HG02885 (cell line): ENCODE results near the gene DPCD.
"Not testable (repeated sequence)": the region's sequence is repeated elsewhere in the genome, so short reads cannot be mapped to it uniquely, and the experiment has no call there.

Source experiments
- ATAC-seq: cut with Tn5 transposase; IDR thresholded peaks from one replicate; pipeline ENCODE4 v1.9.1; 2021; ENCODE audit warnings: mild to moderate bottlenecking; ENCODE audit not compliant: unreplicated experiment, poor library complexity

Gene DPCD

GRCh38 chr10:101579516-101579870, 8.6 kb upstream of the DPCD start:
- ATAC-seq = no peak

- no peak for ATAC-seq
These were observed 7.4 kb upstream of the DPCD start for GRCh38 chr10:101580486-101581399.

- no peak for ATAC-seq
These were observed 2.3 kb upstream of the DPCD start for GRCh38 chr10:101585841-101586240.

GRCh38 chr10:101588879-101589278, 758 bp downstream of the DPCD start:
- ATAC-seq = no peak

- ATAC-seq = not testable (repeated sequence)
These were observed 5.2 kb downstream of the DPCD start for GRCh38 chr10:101593331-101593730.

GRCh38 chr10:101595591-101596433, 7.7 kb downstream of the DPCD start:
- no peak for ATAC-seq

- no peak for ATAC-seq
These were observed 9.2 kb downstream of the DPCD start for GRCh38 chr10:101597091-101597900.

- no peak for ATAC-seq
These were observed 13.4 kb downstream of the DPCD start for GRCh38 chr10:101601541-101601940.

GRCh38 chr10:101602761-101603398, 14.8 kb downstream of the DPCD start:
- ATAC-seq = peak; percentile 59

- no peak for ATAC-seq
These were observed 19.0 kb downstream of the DPCD start for GRCh38 chr10:101607124-101607523.

- no peak for ATAC-seq
These were observed 21.4 kb downstream of the DPCD start for GRCh38 chr10:101609481-101609880.

GRCh38 chr10:101611096-101611905, 23.2 kb downstream of the DPCD start:
- no peak for ATAC-seq

GRCh38 chr10:101612086-101612485, 24.0 kb downstream of the DPCD start:
- ATAC-seq = no peak

GRCh38 chr10:101612872-101613271, 24.8 kb downstream of the DPCD start:
- no peak for ATAC-seq

- no peak for ATAC-seq
These were observed 25.5 kb downstream of the DPCD start for GRCh38 chr10:101613646-101614045.

GRCh38 chr10:101614663-101615524, 26.8 kb downstream of the DPCD start:
- no peak for ATAC-seq

- ATAC-seq = no peak
These were observed 27.5 kb downstream of the DPCD start for GRCh38 chr10:101615525-101616116.
